ENCODE measurements around the gene HOXB5.
A peak's percentile ranks its signal among the peaks of the same experiment; 100 is the strongest.

HOXB5 gene

GRCh38 chr17:48558057-48558830 is 35.3 kb downstream of the HOXB5 start:
- Mint-ChIP-seq H3K27ac (no peak overlapping the region), H3K4me1 (ENCODE audit: low read depth) (peaks cover 20% of the 10 kb centered on the region), H3K36me3 (ENCODE audit: low read depth) (peaks cover 8% of the 10 kb centered on the region), H3K4me3 (no peak overlapping the region), H3K9me3 (no peaks in the 10 kb centered on the region), H3K27me3 (ENCODE audit: low read depth) (peaks cover 36% of the 10 kb centered on the region)
- DNase-seq (ENCODE audit: low spot score) = no peak

- Mint-ChIP-seq H3K4me3 (no peak overlapping the region), H3K9me3 (no peaks in the 10 kb centered on the region), H3K4me1 (ENCODE audit: low read depth) (peaks cover 16% of the 10 kb centered on the region), H3K36me3 (ENCODE audit: low read depth) (peaks cover 10% of the 10 kb centered on the region), H3K27me3 (ENCODE audit: low read depth) (peaks cover 33% of the 10 kb centered on the region), H3K27ac (no peak overlapping the region)
- DNase-seq (ENCODE audit: low spot score) = no peak
These were observed 36.8 kb downstream of the HOXB5 start for GRCh38 chr17:48556576-48557401.

- H3K36me3 Mint-ChIP-seq (ENCODE audit: low read depth) = peaks cover 8% of the 10 kb centered on the region
- peaks cover 32% of the 10 kb centered on the region for H3K27me3 Mint-ChIP-seq (ENCODE audit: low read depth)
- H3K27ac Mint-ChIP-seq = no peak overlapping the region
These were observed 37.4 kb downstream of the HOXB5 start for GRCh38 chr17:48556229-48556575.

GRCh38 chr17:48555258-48556228 is 38.0 kb downstream of the HOXB5 start:
- Mint-ChIP-seq H3K4me1 (ENCODE audit: low read depth) (peaks cover 10% of the 10 kb centered on the region), H3K4me3 (peak overlapping the region; percentile 83), H3K27me3 (ENCODE audit: low read depth) (peaks cover 31% of the 10 kb centered on the region), H3K27ac (peak overlapping the region; percentile 75), H3K9me3 (no peaks in the 10 kb centered on the region), H3K36me3 (ENCODE audit: low read depth) (peaks cover 8% of the 10 kb centered on the region)
- no peak for DNase-seq (ENCODE audit: low spot score)

More at GRCh38 chr17:48556229-48556575, 37.4 kb downstream of the HOXB5 start:
- Mint-ChIP-seq H3K4me3 (no peak overlapping the region), H3K4me1 (ENCODE audit: low read depth) (peaks cover 13% of the 10 kb centered on the region), H3K9me3 (no peaks in the 10 kb centered on the region)
- DNase-seq (ENCODE audit: low spot score) = no peak

- Mint-ChIP-seq H3K4me1 (ENCODE audit: low read depth) (peaks cover 10% of the 10 kb centered on the region), H3K9me3 (no peaks in the 10 kb centered on the region), H3K4me3 (peak overlapping the region; percentile 83), H3K27ac (peak overlapping the region; percentile 7), H3K27me3 (ENCODE audit: low read depth) (peaks cover 31% of the 10 kb centered on the region), H3K36me3 (ENCODE audit: low read depth) (peaks cover 12% of the 10 kb centered on the region)
- no peak for DNase-seq (ENCODE audit: low spot score)
These were observed 38.9 kb downstream of the HOXB5 start for GRCh38 chr17:48554412-48555257.

- Mint-ChIP-seq H3K36me3 (ENCODE audit: low read depth) (peaks cover 16% of the 10 kb centered on the region), H3K4me3 (no peak overlapping the region), H3K27me3 (ENCODE audit: low read depth) (peaks cover 28% of the 10 kb centered on the region), H3K27ac (no peak overlapping the region), H3K9me3 (no peaks in the 10 kb centered on the region), H3K4me1 (ENCODE audit: low read depth) (peaks cover 12% of the 10 kb centered on the region)
- no peak for DNase-seq (ENCODE audit: low spot score)
These were observed 39.8 kb downstream of the HOXB5 start for GRCh38 chr17:48553826-48554225.

- Mint-ChIP-seq H3K36me3 (ENCODE audit: low read depth) (peaks cover 16% of the 10 kb centered on the region), H3K4me3 (no peak overlapping the region), H3K27ac (no peak overlapping the region), H3K27me3 (ENCODE audit: low read depth) (peaks cover 25% of the 10 kb centered on the region), H3K4me1 (ENCODE audit: low read depth) (peaks cover 16% of the 10 kb centered on the region), H3K9me3 (no peaks in the 10 kb centered on the region)
- DNase-seq (ENCODE audit: low spot score) = no peak
These were observed 40.4 kb downstream of the HOXB5 start for GRCh38 chr17:48553190-48553547.

GRCh38 chr17:48552466-48553189 is 41.0 kb downstream of the HOXB5 start:
- Mint-ChIP-seq H3K27me3 (ENCODE audit: low read depth) (peaks cover 24% of the 10 kb centered on the region), H3K4me1 (ENCODE audit: low read depth) (peaks cover 20% of the 10 kb centered on the region), H3K9me3 (no peaks in the 10 kb centered on the region), H3K27ac (no peak overlapping the region), H3K36me3 (ENCODE audit: low read depth) (peaks cover 16% of the 10 kb centered on the region), H3K4me3 (no peak overlapping the region)
- no peak for DNase-seq (ENCODE audit: low spot score)

GRCh38 chr17:48551596-48552465 is 41.7 kb downstream of the HOXB5 start:
- peaks cover 16% of the 10 kb centered on the region for H3K36me3 Mint-ChIP-seq (ENCODE audit: low read depth)
- no peak overlapping the region for H3K27ac Mint-ChIP-seq
- no peaks in the 10 kb centered on the region for H3K9me3 Mint-ChIP-seq
- H3K4me1 Mint-ChIP-seq (ENCODE audit: low read depth) = peaks cover 27% of the 10 kb centered on the region
- H3K4me3 Mint-ChIP-seq = no peak overlapping the region
- H3K27me3 Mint-ChIP-seq (ENCODE audit: low read depth) = peaks cover 22% of the 10 kb centered on the region
- DNase-seq (ENCODE audit: low spot score) = no peak

GRCh38 chr17:48551214-48551555 is 42.4 kb downstream of the HOXB5 start:
- Mint-ChIP-seq H3K36me3 (ENCODE audit: low read depth) (peaks cover 16% of the 10 kb centered on the region), H3K4me3 (no peak overlapping the region), H3K9me3 (no peaks in the 10 kb centered on the region), H3K27ac (no peak overlapping the region), H3K4me1 (ENCODE audit: low read depth) (peaks cover 32% of the 10 kb centered on the region), H3K27me3 (ENCODE audit: low read depth) (peaks cover 16% of the 10 kb centered on the region)
- no peak for DNase-seq (ENCODE audit: low spot score)

- no peak overlapping the region for H3K27ac Mint-ChIP-seq
- no peak overlapping the region for H3K4me3 Mint-ChIP-seq
- H3K9me3 Mint-ChIP-seq = no peaks in the 10 kb centered on the region
- H3K36me3 Mint-ChIP-seq (ENCODE audit: low read depth) = peaks cover 16% of the 10 kb centered on the region
- DNase-seq (ENCODE audit: low spot score) = no peak
- H3K27me3 Mint-ChIP-seq (ENCODE audit: low read depth) = peaks cover 11% of the 10 kb centered on the region
- H3K4me1 Mint-ChIP-seq (ENCODE audit: low read depth) = peaks cover 35% of the 10 kb centered on the region
These were observed 42.9 kb downstream of the HOXB5 start for GRCh38 chr17:48550502-48551213.

Data from T-helper 2 cell treated with Interferon-gamma antibody and Interleukin-4, amounts not matched to agents 5 μg/mL and 100 μg/mL, for 36 hours (primary cell).